Measurements from ENCODE around the gene TCP11L2.

TCP11L2 gene

DNA sequence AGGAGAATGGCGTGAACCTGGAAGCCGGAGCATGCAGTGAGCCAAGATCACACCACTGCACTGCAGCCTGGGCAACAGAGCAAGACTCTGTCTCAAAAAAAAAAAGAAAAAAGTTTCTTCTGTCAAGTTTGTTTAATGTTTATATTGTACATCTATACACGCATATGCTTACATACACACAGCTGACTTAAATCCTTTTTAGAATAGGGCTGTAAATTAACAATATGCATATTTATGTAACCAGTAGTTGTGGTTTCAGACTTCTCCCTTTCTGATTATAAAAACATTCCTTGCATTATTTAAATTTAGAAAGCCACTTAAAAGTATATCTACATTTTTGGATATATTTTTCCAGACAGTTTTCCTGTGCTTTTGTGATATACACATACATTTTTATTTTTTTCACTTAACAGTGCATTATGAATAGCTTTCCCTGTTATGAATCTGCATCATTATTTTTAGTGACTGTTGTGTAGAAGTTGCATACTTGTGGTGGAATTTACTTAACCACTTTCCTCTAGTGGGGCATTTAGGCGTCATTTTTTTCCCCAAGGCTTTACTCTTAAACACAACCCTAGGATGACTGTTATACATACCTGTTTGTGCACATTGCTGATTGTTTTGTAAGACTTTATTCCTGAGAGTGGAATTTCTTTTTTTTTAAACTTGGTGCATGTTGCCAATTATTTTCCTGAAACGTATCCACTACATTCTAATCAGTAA is 84.4 kb downstream of the TCP11L2 start:
- TF ChIP-seq, protein P1, sequence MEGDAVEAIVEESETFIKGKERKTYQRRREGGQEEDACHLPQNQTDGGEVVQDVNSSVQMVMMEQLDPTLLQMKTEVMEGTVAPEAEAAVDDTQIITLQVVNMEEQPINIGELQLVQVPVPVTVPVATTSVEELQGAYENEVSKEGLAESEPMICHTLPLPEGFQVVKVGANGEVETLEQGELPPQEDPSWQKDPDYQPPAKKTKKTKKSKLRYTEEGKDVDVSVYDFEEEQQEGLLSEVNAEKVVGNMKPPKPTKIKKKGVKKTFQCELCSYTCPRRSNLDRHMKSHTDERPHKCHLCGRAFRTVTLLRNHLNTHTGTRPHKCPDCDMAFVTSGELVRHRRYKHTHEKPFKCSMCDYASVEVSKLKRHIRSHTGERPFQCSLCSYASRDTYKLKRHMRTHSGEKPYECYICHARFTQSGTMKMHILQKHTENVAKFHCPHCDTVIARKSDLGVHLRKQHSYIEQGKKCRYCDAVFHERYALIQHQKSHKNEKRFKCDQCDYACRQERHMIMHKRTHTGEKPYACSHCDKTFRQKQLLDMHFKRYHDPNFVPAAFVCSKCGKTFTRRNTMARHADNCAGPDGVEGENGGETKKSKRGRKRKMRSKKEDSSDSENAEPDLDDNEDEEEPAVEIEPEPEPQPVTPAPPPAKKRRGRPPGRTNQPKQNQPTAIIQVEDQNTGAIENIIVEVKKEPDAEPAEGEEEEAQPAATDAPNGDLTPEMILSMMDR (IDR thresholded peaks at IDR 0.05; ENCODE audit: low read depth, low read length) = no peak
- no peak overlapping the region for H3K4me3 ChIP-seq (ENCODE audit: low read depth, low read length)

DNA sequence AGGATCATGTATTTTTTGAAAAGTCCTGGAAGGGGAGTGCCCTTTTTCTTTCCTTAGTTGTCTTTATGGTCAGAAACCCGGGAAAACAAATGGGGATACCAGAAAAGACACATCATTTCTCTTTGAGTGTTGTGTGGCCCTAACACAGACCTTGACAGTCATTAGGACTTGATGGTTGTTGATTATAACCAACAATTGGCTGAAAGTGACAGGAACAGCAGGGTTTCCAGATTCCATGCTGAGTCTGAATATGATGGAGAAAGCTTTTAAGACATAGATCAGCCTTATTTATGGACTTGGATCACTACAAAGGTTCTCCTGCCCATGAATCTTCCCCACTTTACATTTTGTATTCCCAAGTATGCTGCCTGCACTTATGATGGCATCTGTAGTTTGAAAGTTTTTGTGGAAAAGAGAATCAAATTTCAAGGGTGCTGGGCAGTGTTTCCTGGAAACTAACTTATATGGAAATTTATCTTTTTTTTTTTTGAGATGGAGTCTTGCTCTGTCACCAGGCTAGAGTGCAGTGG is 85.4 kb downstream of the TCP11L2 start:
- TF ChIP-seq, protein P1 (IDR thresholded peaks at IDR 0.05; ENCODE audit: low read depth, low read length) = no peak

DNA sequence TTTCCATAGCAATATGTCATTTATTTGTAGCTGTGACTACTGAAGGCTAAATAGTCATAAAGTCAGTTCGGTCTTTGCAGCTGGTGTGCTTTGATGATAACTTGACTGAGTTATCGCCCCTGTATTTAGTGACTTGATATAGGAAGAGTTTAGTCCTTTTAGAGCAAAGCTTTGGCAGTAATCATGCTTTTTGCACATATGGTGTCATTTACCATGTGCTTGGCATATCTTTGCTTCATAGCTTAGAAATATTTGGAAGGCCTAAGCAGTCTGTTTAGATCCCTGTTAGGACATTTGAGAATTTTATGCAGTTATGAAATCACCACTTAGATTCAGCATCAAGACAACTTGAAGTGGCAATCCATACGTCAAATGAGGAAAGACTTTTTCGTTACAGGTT is 86.6 kb downstream of the TCP11L2 start:
- no peak overlapping the region for H3K4me3 ChIP-seq (ENCODE audit: low read depth, low read length)
- TF ChIP-seq, protein P1 (IDR thresholded peaks at IDR 0.05; ENCODE audit: low read depth, low read length) = no peak

More for the DNA sequence above, 85.4 kb downstream of the TCP11L2 start:
- no peak overlapping the region for H3K4me3 ChIP-seq (ENCODE audit: low read depth, low read length)

DNA sequence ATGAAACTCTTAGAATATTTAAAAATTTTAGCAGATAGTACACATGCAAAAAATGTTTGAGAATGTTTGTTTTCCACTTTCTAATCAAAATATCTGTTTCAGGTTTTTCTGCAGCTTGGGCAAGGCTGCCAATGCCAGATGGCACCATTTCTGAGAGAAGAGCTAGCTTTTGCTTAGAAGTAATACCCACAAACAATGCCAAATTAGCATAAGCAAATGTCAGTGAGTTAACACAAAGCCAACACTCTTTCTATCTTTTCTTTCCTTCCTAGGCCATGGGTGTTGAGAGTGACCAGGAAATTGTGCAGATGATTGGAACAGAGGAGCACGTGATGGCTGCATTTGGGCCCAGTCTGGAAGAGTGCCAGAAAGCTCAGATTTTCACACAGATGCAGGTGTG is 90.2 kb downstream of the TCP11L2 start:
- no peak overlapping the region for H3K4me3 ChIP-seq (ENCODE audit: low read depth, low read length)
- TF ChIP-seq, protein P1 (IDR thresholded peaks at IDR 0.05; ENCODE audit: low read depth, low read length) = no peak

Data from WI38 (cell line).